GM21526 (cell line): ENCODE results near the gene MC1R.
"Not testable (repeated sequence)": the region's sequence is repeated elsewhere in the genome, so short reads cannot be mapped to it uniquely, and the experiment has no call there.

Experiments
- ATAC-seq: cut with Tn5 transposase; IDR thresholded peaks from one replicate; pipeline ENCODE4 v1.9.1; 2021; ENCODE audit warnings: moderate library complexity; ENCODE audit not compliant: unreplicated experiment, low FRiP score

Gene MC1R

GRCh38 chr16:89957216-89957785, 38.6 kb downstream of the MC1R start:
- ATAC-seq = no peak

DNA sequence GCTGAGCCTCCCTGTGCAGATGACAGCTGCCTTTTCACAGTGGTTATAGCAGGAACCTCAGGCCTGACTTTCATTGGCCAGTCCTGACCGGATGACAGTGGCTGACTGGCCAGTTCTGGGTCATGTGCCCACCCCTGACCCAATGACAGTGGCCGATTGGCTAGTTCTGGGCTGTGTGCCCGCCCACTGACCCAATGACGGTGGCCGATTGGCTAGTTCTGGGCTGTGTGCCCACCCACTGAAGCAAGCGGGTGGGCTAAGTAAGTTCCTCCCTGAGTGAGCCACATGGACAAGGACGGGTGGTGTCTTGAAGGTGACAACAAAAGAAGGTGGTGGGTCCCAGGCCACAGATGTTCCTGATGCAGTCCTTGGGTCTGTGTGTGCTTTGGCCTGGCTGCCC, 39.4 kb downstream of the MC1R start:
- no peak for ATAC-seq

DNA sequence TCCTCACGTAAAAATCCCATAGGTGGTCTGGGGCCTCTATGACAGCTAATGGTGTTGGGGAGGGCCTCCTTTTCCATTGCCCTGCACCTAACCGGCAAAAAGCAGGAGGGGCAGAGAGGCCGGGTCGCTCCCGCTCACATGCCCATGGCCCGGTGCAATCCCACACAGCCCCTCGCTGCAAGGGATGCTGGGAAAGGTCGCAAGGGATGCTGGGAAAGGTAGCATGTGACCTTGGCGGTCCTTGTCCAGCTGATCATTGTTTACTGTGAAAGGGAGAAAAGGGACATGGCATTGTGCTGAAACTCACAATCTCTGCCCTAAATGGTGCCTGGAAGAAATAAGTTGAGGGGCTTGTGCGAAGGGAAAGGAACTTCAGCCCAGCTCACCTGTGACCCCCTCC, 39.9 kb downstream of the MC1R start:
- ATAC-seq = no peak

GRCh38 chr16:89960966-89961365, 42.3 kb downstream of the MC1R start:
- ATAC-seq = no peak

DNA sequence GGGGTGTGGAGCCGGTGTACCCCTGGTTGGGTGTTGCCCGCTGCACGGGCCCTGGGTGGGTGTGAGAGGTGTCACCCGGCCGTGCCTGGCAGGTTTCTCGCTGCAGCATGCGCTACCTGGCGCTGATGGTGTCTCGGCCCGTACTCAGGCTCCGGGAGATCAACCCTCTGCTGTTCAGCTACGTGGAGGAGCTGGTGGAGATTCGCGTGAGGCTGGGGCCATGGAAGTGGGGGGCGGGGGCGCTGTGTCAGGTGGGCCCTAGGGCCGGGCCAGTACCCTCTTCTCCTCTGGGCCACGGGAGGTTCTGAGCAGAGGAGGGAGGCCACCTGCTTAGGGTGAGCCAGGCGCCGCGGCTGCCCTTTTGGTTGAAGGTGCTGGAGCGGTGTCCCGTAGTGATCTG, 43.3 kb downstream of the MC1R start:
- no peak for ATAC-seq

- no peak for ATAC-seq
Measured at GRCh38 chr16:89962754-89963498, 44.3 kb downstream of the MC1R start.

DNA sequence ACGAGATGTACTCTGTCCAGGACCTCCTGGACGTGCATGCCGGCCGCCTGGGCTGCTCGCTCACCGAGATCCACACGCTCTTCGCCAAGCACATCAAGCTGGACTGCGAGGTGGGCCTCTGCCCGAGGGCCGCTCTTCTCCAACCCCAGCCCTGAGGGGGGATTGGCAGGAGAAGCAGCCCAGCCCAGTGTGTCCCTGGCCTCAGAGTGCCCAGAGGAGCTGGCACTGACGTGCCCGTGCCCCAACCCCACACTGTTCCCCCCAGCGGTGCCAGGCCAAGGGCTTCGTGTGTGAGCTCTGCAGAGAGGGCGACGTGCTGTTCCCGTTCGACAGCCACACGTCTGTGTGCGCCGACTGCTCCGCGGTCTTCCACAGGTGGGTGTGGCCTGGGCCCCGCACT, 45.5 kb downstream of the MC1R start:
- no peak for ATAC-seq

DNA sequence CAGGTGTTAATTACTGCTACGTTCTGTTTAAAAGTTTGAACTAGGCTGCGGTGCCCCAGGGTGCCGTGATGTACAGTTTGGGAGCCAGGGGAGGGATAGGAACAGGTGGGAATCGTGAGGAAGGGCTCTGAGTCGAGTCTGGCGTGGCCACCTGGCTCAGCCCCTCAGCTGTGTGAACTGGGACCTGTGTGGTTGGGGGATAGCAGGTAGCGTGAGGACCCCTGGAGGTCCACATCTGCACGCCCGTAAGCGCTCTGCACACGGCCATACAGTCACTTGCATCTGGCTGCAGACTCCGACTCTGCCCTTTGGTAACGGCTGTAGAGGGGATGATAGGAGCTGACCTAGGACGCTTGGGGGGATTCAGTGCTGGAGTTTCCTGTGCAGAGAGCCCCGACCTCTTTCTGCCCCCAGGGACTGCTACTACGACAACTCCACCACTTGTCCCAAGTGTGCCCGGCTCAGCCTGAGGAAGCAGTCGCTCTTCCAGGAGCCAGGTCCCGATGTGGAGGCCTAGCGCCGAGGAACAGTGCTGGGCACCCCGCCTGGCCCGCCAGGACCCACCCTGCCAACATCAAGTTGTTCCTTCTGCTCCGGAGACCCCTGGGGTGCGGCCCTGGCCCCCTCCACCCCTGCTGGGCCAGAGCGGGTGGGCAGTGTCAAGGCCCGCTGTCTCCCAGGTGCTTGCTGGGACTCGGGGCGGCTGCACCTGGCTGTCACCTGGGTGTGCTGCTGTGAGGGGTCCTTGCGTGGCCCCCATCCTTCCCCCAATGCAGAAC, 47.0 kb downstream of the MC1R start:
- ATAC-seq = no peak

DNA sequence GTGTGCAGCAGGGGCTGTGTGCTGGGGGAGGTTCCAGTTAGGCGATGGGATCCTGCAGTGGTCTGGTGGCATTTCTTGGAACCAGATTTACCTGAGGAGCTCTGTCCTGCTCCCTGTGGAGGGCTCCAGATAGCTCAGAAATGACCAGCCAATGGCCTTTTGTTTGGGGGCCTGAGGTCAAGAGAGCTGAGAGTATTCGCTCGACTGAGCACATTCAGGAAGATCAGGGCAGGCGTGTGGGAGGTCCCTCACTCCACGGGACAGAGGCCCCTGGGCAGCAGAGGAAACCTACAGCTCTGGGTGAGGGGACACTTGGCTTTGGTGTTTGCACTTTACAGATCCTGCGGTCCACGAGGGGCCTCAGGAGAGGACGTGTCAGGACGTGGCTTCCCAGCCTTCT, 48.1 kb downstream of the MC1R start:
- no peak for ATAC-seq

GRCh38 chr16:89967436-89967835, 48.8 kb downstream of the MC1R start:
- not testable (repeated sequence) for ATAC-seq

- ATAC-seq = not testable (repeated sequence)
Measured at GRCh38 chr16:89968074-89968473, 49.4 kb downstream of the MC1R start.

DNA sequence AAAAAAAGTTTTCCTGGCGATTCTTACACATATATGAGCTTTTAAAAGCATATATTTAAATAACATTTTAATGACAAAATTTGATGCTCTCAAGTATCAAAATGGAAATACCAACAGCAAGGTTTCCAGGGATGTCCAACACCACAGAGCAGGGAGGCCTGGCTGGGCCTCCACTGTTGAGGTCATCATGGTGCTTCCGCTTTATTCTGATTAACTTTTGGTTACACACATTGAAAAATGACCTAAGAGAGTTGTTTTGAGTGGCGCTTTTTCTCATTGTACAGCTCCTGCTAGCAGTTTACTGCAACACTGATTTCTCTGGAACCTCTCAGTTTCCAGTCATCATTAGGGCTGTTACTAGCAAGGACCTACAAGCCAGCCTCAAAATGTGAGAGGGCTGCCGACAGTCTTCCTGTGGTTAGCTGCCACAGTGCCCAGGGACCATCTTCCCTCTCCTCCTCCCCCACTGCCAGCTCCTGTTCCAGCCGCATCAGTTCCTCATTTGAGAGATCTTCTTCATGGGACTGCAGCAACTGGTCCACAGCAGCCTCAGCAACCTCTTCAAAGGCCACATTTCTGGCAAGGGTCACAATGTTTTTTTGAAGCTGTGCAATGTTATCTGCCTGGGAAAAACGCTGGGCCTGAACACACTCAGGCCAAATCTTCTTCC, 51.2 kb downstream of the MC1R start:
- no peak for ATAC-seq
